Lower leg skin (tissue), 3 donors: ENCODE data around the gene CALN1.

Experiments used
- POLR2A ChIP-seq, 2 donors: fragments of 450-650 bp; IDR thresholded peaks; one replicate each; pipeline ENCODE4 v1.6.1; 2016 to 2017; ENCODE audit warnings: antibody characterized with exemption in 2 of 2, mild to moderate bottlenecking in 1 of 2, moderate library complexity in 1 of 2
- TF ChIP-seq, protein P1 (sequence below), 3 donors: fragments of 450-650 bp; IDR thresholded peaks; one replicate each; pipeline ENCODE4 v1.5.1; 2016; ENCODE audit warnings: antibody characterized with exemption in 3 of 3, mild to moderate bottlenecking in 3 of 3, moderate library complexity in 2 of 3

DNA sequence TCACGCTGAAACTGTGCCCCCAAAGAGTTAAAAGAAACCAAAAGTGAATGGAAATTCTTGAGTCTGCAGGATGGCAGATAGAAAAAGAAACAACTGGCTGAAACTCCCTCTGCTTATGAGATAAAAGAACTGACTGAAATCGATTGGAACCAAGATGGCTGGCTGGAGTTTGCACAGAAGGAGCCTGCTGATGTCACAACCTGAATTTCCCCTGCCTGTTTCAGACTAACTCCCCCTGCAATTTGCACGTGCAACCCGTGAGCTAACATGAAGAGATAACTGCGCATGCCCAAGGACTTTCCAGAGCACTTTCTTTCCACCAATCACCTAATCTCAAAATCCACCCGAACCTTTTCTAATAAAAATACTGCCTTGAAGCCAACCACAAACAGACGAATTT, 435.5 kb downstream of the CALN1 start:
- TF ChIP-seq, protein P1, sequence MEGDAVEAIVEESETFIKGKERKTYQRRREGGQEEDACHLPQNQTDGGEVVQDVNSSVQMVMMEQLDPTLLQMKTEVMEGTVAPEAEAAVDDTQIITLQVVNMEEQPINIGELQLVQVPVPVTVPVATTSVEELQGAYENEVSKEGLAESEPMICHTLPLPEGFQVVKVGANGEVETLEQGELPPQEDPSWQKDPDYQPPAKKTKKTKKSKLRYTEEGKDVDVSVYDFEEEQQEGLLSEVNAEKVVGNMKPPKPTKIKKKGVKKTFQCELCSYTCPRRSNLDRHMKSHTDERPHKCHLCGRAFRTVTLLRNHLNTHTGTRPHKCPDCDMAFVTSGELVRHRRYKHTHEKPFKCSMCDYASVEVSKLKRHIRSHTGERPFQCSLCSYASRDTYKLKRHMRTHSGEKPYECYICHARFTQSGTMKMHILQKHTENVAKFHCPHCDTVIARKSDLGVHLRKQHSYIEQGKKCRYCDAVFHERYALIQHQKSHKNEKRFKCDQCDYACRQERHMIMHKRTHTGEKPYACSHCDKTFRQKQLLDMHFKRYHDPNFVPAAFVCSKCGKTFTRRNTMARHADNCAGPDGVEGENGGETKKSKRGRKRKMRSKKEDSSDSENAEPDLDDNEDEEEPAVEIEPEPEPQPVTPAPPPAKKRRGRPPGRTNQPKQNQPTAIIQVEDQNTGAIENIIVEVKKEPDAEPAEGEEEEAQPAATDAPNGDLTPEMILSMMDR (IDR thresholded peaks at IDR 0.05), result no peak
- no peak for TF ChIP-seq POLR2A (IDR thresholded peaks at IDR 0.05)
